H9 (cell line): ENCODE measurements around the gene AXIN1. TPM values are rescaled to one million over a fixed set of nuclear protein-coding genes. Genes with fewer than 3 reads are reported as not detected.

Experiments
- DNase-seq: peaks from one replicate; pipeline ENCODE4 v3.0.0-alpha.2; 2017
- H2AFZ ChIP-seq: one replicate; pipeline ENCODE4 v1.6.1; 2013; ENCODE audit warnings: mild to moderate bottlenecking, low read length, control low read depth, moderate library complexity
- H2AK5ac ChIP-seq: 2 replicates; pipeline ENCODE4 v1.6.1; 2013; ENCODE audit warnings: low read length, control low read depth, mixed read lengths; ENCODE audit not compliant: insufficient read length
- H2BK120ac ChIP-seq: one replicate; pipeline ENCODE4 v1.6.1; 2013; ENCODE audit warnings: low read depth, mild to moderate bottlenecking, low read length, control low read depth, inconsistent platforms; ENCODE audit not compliant: poor library complexity, severe bottlenecking
- H2BK12ac ChIP-seq: 2 replicates; pipeline ENCODE4 v1.6.1; 2013; ENCODE audit warnings: low read length, control low read depth, mixed read lengths, low read depth; ENCODE audit not compliant: insufficient read length
- H2BK15ac ChIP-seq: 2 replicates; pipeline ENCODE4 v1.6.1; 2013; ENCODE audit warnings: low read depth, low read length, control low read depth
- H2BK20ac ChIP-seq: one replicate; pipeline ENCODE4 v1.6.1; 2013; ENCODE audit warnings: low read depth, mild to moderate bottlenecking, low read length, control low read depth, inconsistent platforms; ENCODE audit not compliant: poor library complexity, severe bottlenecking
- H2BK5ac ChIP-seq: 2 replicates; pipeline ENCODE4 v1.6.1; 2013; ENCODE audit warnings: low read length, control low read depth, mixed read lengths; ENCODE audit not compliant: insufficient read length
- H3K14ac ChIP-seq: 2 replicates; pipeline ENCODE4 v1.6.1; 2013; ENCODE audit warnings: low read length, control low read depth; ENCODE audit not compliant: insufficient read depth
- H3K18ac ChIP-seq: 2 replicates; pipeline ENCODE4 v1.6.1; 2013; ENCODE audit warnings: low read depth, mild to moderate bottlenecking, mixed read lengths, low read length, control low read depth; ENCODE audit not compliant: insufficient read length
- H3K23ac ChIP-seq: 2 replicates; pipeline ENCODE4 v1.6.1; 2013; ENCODE audit warnings: low read length, control low read depth, mixed read lengths, low read depth; ENCODE audit not compliant: insufficient read length
- H3K23me2 ChIP-seq: 2 replicates; pipeline ENCODE4 v1.6.1; 2013; ENCODE audit warnings: low read depth, mild to moderate bottlenecking, mixed read lengths, low read length, control low read depth; ENCODE audit not compliant: insufficient read length, poor library complexity, severe bottlenecking
- H3K27ac ChIP-seq: 2 replicates; pipeline ENCODE4 v1.5.1; 2013; ENCODE audit warnings: low read length, control low read depth, mixed read lengths, low read depth; ENCODE audit not compliant: insufficient read length
- H3K27me3 ChIP-seq: 2 replicates; pipeline ENCODE4 v1.6.1; 2013; ENCODE audit warnings: low read length, control low read depth, inconsistent platforms; ENCODE audit not compliant: insufficient read depth
- H3K4ac ChIP-seq: 2 replicates; pipeline ENCODE4 v1.6.1; 2013; ENCODE audit warnings: low read depth, mild to moderate bottlenecking, control low read depth, inconsistent platforms, low read length, moderate library complexity
- H3K4me1 ChIP-seq: 2 replicates; pipeline ENCODE4 v1.6.1; 2013; ENCODE audit warnings: low read length, control low read depth, inconsistent platforms; ENCODE audit not compliant: insufficient read depth
- H3K4me2 ChIP-seq: 2 replicates; pipeline ENCODE4 v1.6.1; 2013; ENCODE audit warnings: low read length, control low read depth, mixed read lengths; ENCODE audit not compliant: insufficient read length, insufficient read depth
- H3K56ac ChIP-seq: 2 replicates; pipeline ENCODE4 v1.6.1; 2013; ENCODE audit warnings: low read depth, mild to moderate bottlenecking, mixed read lengths, low read length, control low read depth; ENCODE audit not compliant: insufficient read length
- H3K79me1 ChIP-seq: 2 replicates; pipeline ENCODE4 v1.6.1; 2013; ENCODE audit warnings: low read depth, mild to moderate bottlenecking, moderate library complexity, low read length, control low read depth, inconsistent platforms; ENCODE audit not compliant: insufficient read depth, poor library complexity, severe bottlenecking
- H3K79me2 ChIP-seq: 2 replicates; pipeline ENCODE4 v1.6.1; 2013; ENCODE audit warnings: low read length, control low read depth, inconsistent platforms; ENCODE audit not compliant: insufficient read depth
- H3K9ac ChIP-seq: 2 replicates; pipeline ENCODE4 v1.6.1; 2013; ENCODE audit warnings: low read length, control low read depth, mixed read lengths; ENCODE audit not compliant: insufficient read length; ENCODE audit errors: extremely low read depth
- H3K9me3 ChIP-seq: one replicate; pipeline ENCODE4 v1.6.1; 2013; ENCODE audit warnings: low read depth, low read length, inconsistent platforms; ENCODE audit not compliant: control insufficient read depth
- H3T11ph ChIP-seq: one replicate; pipeline ENCODE4 v1.6.1; 2013; ENCODE audit warnings: mild to moderate bottlenecking, low read length, control low read depth, inconsistent platforms
- H4K20me1 ChIP-seq: one replicate; pipeline ENCODE4 v1.6.1; 2013; ENCODE audit not compliant: control insufficient read depth, insufficient read length, insufficient read depth
- H4K5ac ChIP-seq: 2 replicates; pipeline ENCODE4 v1.6.1; 2013; ENCODE audit warnings: low read depth, mild to moderate bottlenecking, mixed read lengths, low read length, control low read depth; ENCODE audit not compliant: insufficient read length
- H4K8ac ChIP-seq: replicated peaks from 2 replicates; pipeline ENCODE4 v1.6.1; 2013; ENCODE audit warnings: low read length, control low read depth, mixed read lengths, low read depth; ENCODE audit not compliant: insufficient read length
- H4K91ac ChIP-seq: 2 replicates; pipeline ENCODE4 v1.6.1; 2013; ENCODE audit warnings: low read depth, mild to moderate bottlenecking, moderate library complexity, mixed read lengths, low read length, control low read depth; ENCODE audit not compliant: insufficient read length
- H3K27ac Mint-ChIP-seq, 3 experiments: 2 replicates in 2 of 3; 3 replicates in 1 of 3; pipeline ENCODE4 v1.8.0; 2020 to 2021; ENCODE audit warnings: mixed read lengths in 3 of 3, mild to moderate bottlenecking in 1 of 3, moderate library complexity in 1 of 3
- H3K27me3 Mint-ChIP-seq: 2 replicates; pipeline ENCODE4 v1.8.0; 2021; ENCODE audit warnings: low read depth, mild to moderate bottlenecking, moderate library complexity, mixed read lengths
- H3K36me3 Mint-ChIP-seq, 3 experiments: 2 replicates in 2 of 3; 3 replicates in 1 of 3; pipeline ENCODE4 v1.8.0; 2020 to 2021; ENCODE audit warnings: low read depth in 3 of 3, mixed read lengths in 3 of 3; ENCODE audit not compliant: insufficient read depth in 1 of 3
- H3K4me1 Mint-ChIP-seq, 2 experiments: 2 replicates each; pipeline ENCODE4 v1.8.0; 2020; ENCODE audit warnings: mixed read lengths in 2 of 2
- H3K4me3 Mint-ChIP-seq, 2 experiments: 2 replicates in 1 of 2; 3 replicates in 1 of 2; pipeline ENCODE4 v1.8.0; 2020 to 2021; ENCODE audit warnings: mild to moderate bottlenecking in 2 of 2, mixed read lengths in 2 of 2, moderate library complexity in 1 of 2
- H3K9me3 Mint-ChIP-seq, 2 experiments: 2 replicates in 1 of 2; 3 replicates in 1 of 2; pipeline ENCODE4 v1.8.0; 2020; ENCODE audit warnings: mild to moderate bottlenecking in 2 of 2, mixed read lengths in 2 of 2, moderate library complexity in 1 of 2
- WGBS: extraction: QIAGEN DNeasy Blood & Tissue Kit; methylation state at CpG from one replicate; pipeline ENCODE4 v1.1.7; 2013; ENCODE audit warnings: missing lambda C conversion rate, low lambda C conversion rate, mixed read lengths; ENCODE audit not compliant: insufficient read length; ENCODE audit errors: extremely low coverage; 5-methylcytosine and 5-hydroxymethylcytosine counted together
- total RNA-seq: library from RNA; stranded (reverse); gene quantifications from 2 replicates; pipeline ENCODE4 v1.2.1, GENCODE V29; 2021
- TF ChIP-seq, protein P1 (sequence below): fragments of 200-600 bp; sonication (generic); conservative IDR thresholded peaks from 3 replicates; pipeline ENCODE4 v1.8.0; 2021; ENCODE audit warnings: antibody characterized with exemption, mild to moderate bottlenecking

AXIN1 gene
- total RNA-seq, 1 experiment from 2014 or later: 50.9 TPM

DNA sequence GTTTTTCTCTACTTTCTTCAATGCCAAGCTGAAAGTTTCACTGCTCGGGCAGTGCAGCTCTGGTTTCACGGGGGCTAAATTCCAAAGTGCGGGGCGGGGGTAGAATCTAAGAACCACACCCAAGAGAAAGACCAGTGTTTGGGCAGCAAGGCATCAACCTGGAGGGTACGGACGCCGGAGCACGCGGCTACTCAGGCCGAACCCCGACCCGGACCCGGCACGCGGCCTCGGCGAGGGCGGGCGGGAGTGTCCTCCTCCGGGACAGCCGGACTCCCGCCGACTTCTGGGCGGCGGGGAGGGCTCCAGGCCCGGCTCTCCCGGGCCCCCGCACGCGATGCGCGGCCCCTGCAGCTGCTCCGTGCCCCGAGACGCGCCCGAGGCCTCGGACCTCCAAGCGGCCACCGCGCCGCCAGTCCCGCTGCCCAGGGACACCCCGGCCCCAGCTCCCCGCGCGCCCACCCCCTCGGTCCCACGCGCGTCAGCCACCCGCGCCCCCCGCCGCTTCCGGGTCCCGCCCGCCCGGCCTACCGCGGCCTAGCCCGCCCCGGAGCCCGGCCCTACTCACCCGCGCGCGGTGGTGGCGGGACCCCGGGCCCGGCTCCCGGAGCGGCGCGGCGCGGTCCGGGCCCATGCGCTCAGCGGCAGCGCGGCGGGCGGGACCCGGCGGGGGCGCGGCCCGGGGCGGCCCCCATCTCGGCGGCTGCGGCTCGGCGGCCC lies 561 bp downstream of the AXIN1 start:
- no peak overlapping the region for H3T11ph ChIP-seq
- no CpG with 5 or more reads among the region's 95 CpGs for WGBS
- H3K4me1 ChIP-seq: no peaks in the 10 kb centered on the region
- H2BK20ac ChIP-seq: no peak overlapping the region
- no peak overlapping the region for H4K8ac ChIP-seq
- no peak overlapping the region for H2AK5ac ChIP-seq
- no peak overlapping the region for H3K23ac ChIP-seq
- no peaks in the 10 kb centered on the region for H3K9me3 ChIP-seq
- Mint-ChIP-seq H3K4me1 (peaks cover 5 to 6% of the 10 kb centered on the region in 2 experiments; a peak in 3 of 4 replicates), H3K9me3 (no peaks in the 10 kb centered on the region), H3K27ac (peak overlapping the region in 1 of 3 experiments; percentile 79; a peak in 1 of 7 replicates), H3K4me3 (peak overlapping the region; percentile 85 to 94), H3K27me3 (no peaks in the 10 kb centered on the region), H3K36me3 (peaks cover 6 to 26% (median 7%) of the 10 kb centered on the region in 3 experiments; a peak in 6 of 7 replicates)
- H3K23me2 ChIP-seq: peaks cover 4% of the 10 kb centered on the region
- H3K14ac ChIP-seq: no peak overlapping the region
- no peak for DNase-seq
- no peak overlapping the region for H3K27ac ChIP-seq
- H2BK5ac ChIP-seq: no peak overlapping the region
- H3K79me2 ChIP-seq: peaks cover 15% of the 10 kb centered on the region; the same call in 1 of the 2 replicates
- no peak overlapping the region for H4K91ac ChIP-seq
- TF ChIP-seq, protein P1, sequence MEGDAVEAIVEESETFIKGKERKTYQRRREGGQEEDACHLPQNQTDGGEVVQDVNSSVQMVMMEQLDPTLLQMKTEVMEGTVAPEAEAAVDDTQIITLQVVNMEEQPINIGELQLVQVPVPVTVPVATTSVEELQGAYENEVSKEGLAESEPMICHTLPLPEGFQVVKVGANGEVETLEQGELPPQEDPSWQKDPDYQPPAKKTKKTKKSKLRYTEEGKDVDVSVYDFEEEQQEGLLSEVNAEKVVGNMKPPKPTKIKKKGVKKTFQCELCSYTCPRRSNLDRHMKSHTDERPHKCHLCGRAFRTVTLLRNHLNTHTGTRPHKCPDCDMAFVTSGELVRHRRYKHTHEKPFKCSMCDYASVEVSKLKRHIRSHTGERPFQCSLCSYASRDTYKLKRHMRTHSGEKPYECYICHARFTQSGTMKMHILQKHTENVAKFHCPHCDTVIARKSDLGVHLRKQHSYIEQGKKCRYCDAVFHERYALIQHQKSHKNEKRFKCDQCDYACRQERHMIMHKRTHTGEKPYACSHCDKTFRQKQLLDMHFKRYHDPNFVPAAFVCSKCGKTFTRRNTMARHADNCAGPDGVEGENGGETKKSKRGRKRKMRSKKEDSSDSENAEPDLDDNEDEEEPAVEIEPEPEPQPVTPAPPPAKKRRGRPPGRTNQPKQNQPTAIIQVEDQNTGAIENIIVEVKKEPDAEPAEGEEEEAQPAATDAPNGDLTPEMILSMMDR: no peak
- H2BK120ac ChIP-seq: no peak overlapping the region
- peak overlapping the region; percentile 62 for H3K9ac ChIP-seq
- H3K79me1 ChIP-seq: peaks cover 5% of the 10 kb centered on the region
- no peak overlapping the region for H3K18ac ChIP-seq
- no peak overlapping the region for H3K4ac ChIP-seq
- no peak overlapping the region for H2BK12ac ChIP-seq
- peak overlapping the region; percentile 57 for H3K4me2 ChIP-seq
- H3K56ac ChIP-seq: no peak overlapping the region
- H4K20me1 ChIP-seq: no peaks in the 10 kb centered on the region
- H2AFZ ChIP-seq: no peak overlapping the region
- H3K27me3 ChIP-seq: no peaks in the 10 kb centered on the region
- H2BK15ac ChIP-seq: no peak overlapping the region
- H4K5ac ChIP-seq: no peak overlapping the region
